Measurements from ENCODE around the gene AEN. TPM values are rescaled to one million over a fixed set of nuclear protein-coding genes. Genes with fewer than 3 reads are reported as not detected.
A peak's percentile ranks its signal among the peaks of the same experiment; 100 is the strongest.

AEN gene
- total RNA-seq, 1 experiment from 2014 or later, result 183 TPM

DNA sequence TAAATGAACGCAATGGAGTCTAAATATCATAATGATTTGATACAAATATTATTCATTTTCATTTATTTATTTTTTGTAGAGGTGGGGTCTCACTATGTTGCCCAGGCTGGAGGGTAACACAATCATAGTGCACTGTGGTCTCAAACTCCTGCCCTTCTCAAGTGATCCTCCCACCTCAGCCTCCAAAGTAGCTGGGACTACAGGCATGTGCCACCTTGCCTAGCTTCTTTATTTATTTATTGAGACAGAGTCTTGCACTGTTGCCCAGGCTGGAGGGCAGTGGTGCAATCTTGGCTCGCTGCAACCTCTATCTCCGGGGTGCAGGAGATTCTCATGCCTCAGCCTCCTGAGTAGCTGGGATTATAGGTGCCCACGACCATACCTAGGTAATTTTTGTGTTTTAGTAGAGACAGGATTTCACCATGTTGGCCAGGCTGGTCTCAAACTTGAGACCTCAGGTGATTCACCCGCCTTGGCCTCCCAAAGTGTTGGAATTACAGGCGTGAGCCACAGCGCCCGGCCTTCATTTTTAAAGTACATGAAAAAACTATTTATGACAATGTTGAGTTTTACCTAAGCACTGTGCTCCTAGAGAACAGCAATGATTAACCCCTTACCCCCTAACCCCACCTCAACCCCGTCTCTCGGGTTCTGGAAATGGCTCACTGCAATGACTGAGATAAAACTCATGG lies 4.0 kb upstream of the AEN start (continued):
- TF ChIP-seq, protein P1, sequence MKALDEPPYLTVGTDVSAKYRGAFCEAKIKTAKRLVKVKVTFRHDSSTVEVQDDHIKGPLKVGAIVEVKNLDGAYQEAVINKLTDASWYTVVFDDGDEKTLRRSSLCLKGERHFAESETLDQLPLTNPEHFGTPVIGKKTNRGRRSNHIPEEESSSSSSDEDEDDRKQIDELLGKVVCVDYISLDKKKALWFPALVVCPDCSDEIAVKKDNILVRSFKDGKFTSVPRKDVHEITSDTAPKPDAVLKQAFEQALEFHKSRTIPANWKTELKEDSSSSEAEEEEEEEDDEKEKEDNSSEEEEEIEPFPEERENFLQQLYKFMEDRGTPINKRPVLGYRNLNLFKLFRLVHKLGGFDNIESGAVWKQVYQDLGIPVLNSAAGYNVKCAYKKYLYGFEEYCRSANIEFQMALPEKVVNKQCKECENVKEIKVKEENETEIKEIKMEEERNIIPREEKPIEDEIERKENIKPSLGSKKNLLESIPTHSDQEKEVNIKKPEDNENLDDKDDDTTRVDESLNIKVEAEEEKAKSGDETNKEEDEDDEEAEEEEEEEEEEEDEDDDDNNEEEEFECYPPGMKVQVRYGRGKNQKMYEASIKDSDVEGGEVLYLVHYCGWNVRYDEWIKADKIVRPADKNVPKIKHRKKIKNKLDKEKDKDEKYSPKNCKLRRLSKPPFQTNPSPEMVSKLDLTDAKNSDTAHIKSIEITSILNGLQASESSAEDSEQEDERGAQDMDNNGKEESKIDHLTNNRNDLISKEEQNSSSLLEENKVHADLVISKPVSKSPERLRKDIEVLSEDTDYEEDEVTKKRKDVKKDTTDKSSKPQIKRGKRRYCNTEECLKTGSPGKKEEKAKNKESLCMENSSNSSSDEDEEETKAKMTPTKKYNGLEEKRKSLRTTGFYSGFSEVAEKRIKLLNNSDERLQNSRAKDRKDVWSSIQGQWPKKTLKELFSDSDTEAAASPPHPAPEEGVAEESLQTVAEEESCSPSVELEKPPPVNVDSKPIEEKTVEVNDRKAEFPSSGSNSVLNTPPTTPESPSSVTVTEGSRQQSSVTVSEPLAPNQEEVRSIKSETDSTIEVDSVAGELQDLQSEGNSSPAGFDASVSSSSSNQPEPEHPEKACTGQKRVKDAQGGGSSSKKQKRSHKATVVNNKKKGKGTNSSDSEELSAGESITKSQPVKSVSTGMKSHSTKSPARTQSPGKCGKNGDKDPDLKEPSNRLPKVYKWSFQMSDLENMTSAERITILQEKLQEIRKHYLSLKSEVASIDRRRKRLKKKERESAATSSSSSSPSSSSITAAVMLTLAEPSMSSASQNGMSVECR (CRISPR knock-in tag; IDR thresholded peaks at IDR 0.05; ENCODE audit: borderline replicate concordance), result no peak
- TF ChIP-seq IRF2 (CRISPR knock-in tag; IDR thresholded peaks at IDR 0.05; ENCODE audit: borderline replicate concordance, low read depth) (no peak), ZNF121 (CRISPR knock-in tag; IDR thresholded peaks at IDR 0.05) (peak; percentile 97), ELF4 (CRISPR knock-in tag; IDR thresholded peaks at IDR 0.05; ENCODE audit: low read depth) (no peak)
- TF ChIP-seq, protein P2, sequence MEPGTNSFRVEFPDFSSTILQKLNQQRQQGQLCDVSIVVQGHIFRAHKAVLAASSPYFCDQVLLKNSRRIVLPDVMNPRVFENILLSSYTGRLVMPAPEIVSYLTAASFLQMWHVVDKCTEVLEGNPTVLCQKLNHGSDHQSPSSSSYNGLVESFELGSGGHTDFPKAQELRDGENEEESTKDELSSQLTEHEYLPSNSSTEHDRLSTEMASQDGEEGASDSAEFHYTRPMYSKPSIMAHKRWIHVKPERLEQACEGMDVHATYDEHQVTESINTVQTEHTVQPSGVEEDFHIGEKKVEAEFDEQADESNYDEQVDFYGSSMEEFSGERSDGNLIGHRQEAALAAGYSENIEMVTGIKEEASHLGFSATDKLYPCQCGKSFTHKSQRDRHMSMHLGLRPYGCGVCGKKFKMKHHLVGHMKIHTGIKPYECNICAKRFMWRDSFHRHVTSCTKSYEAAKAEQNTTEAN (CRISPR knock-in tag; IDR thresholded peaks at IDR 0.05), result no peak
- TF ChIP-seq, protein P3, sequence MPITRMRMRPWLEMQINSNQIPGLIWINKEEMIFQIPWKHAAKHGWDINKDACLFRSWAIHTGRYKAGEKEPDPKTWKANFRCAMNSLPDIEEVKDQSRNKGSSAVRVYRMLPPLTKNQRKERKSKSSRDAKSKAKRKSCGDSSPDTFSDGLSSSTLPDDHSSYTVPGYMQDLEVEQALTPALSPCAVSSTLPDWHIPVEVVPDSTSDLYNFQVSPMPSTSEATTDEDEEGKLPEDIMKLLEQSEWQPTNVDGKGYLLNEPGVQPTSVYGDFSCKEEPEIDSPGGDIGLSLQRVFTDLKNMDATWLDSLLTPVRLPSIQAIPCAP (CRISPR knock-in tag; IDR thresholded peaks at IDR 0.05), result no peak

DNA sequence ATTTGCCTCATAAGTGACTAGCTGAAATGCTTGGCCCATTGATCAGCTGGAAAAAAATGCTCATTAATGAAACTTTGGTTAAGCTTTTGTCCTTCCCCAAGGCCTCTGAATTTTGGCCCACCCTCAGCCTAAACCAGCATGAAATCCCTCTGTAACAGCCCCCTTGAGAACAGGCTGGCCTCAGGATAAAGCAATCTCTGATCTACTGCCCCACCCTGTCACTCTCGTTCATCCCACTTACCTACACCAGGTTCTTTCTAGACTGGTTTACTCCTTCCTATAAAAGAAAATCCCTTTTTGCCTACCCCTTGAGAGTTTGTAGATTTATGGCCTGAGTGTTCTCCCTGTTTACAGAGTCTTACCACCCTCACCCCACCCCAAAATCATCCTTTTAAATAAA lies 3.4 kb upstream of the AEN start:
- Mint-ChIP-seq H3K4me3 (no peak overlapping the region), H3K36me3 (peaks cover 13% of the 10 kb centered on the region), H3K9me3 (no peaks in the 10 kb centered on the region), H3K27ac (peak overlapping the region; percentile 41; the same call in 1 of the 2 replicates), H3K4me1 (peaks cover 68% of the 10 kb centered on the region), H3K27me3 (ENCODE audit: low read depth) (peaks cover 22% of the 10 kb centered on the region)
- DNase-seq (ENCODE audit: low spot score) (no peak), ATAC-seq (no peak)
- ChIA-PET POLR2A (no interaction called here), CTCF (no interaction called here)
- no peak for TF ChIP-seq NR1H2 (CRISPR knock-in tag; IDR thresholded peaks at IDR 0.05)
- TF ChIP-seq, protein P4, sequence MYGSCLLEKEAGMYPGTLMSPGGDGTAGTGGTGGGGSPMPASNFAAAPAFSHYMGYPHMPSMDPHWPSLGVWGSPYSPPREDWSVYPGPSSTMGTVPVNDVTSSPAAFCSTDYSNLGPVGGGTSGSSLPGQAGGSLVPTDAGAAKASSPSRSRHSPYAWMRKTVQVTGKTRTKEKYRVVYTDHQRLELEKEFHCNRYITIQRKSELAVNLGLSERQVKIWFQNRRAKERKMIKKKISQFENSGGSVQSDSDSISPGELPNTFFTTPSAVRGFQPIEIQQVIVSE (CRISPR knock-in tag; IDR thresholded peaks at IDR 0.05; ENCODE audit: borderline replicate concordance), result no peak
- TF ChIP-seq HMGA2 (CRISPR knock-in tag; IDR thresholded peaks at IDR 0.05), result no peak
- TF ChIP-seq, protein P5, sequence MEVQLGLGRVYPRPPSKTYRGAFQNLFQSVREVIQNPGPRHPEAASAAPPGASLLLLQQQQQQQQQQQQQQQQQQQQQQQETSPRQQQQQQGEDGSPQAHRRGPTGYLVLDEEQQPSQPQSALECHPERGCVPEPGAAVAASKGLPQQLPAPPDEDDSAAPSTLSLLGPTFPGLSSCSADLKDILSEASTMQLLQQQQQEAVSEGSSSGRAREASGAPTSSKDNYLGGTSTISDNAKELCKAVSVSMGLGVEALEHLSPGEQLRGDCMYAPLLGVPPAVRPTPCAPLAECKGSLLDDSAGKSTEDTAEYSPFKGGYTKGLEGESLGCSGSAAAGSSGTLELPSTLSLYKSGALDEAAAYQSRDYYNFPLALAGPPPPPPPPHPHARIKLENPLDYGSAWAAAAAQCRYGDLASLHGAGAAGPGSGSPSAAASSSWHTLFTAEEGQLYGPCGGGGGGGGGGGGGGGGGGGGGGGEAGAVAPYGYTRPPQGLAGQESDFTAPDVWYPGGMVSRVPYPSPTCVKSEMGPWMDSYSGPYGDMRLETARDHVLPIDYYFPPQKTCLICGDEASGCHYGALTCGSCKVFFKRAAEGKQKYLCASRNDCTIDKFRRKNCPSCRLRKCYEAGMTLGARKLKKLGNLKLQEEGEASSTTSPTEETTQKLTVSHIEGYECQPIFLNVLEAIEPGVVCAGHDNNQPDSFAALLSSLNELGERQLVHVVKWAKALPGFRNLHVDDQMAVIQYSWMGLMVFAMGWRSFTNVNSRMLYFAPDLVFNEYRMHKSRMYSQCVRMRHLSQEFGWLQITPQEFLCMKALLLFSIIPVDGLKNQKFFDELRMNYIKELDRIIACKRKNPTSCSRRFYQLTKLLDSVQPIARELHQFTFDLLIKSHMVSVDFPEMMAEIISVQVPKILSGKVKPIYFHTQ (CRISPR knock-in tag; IDR thresholded peaks at IDR 0.05), result no peak
- TF ChIP-seq, protein P6, sequence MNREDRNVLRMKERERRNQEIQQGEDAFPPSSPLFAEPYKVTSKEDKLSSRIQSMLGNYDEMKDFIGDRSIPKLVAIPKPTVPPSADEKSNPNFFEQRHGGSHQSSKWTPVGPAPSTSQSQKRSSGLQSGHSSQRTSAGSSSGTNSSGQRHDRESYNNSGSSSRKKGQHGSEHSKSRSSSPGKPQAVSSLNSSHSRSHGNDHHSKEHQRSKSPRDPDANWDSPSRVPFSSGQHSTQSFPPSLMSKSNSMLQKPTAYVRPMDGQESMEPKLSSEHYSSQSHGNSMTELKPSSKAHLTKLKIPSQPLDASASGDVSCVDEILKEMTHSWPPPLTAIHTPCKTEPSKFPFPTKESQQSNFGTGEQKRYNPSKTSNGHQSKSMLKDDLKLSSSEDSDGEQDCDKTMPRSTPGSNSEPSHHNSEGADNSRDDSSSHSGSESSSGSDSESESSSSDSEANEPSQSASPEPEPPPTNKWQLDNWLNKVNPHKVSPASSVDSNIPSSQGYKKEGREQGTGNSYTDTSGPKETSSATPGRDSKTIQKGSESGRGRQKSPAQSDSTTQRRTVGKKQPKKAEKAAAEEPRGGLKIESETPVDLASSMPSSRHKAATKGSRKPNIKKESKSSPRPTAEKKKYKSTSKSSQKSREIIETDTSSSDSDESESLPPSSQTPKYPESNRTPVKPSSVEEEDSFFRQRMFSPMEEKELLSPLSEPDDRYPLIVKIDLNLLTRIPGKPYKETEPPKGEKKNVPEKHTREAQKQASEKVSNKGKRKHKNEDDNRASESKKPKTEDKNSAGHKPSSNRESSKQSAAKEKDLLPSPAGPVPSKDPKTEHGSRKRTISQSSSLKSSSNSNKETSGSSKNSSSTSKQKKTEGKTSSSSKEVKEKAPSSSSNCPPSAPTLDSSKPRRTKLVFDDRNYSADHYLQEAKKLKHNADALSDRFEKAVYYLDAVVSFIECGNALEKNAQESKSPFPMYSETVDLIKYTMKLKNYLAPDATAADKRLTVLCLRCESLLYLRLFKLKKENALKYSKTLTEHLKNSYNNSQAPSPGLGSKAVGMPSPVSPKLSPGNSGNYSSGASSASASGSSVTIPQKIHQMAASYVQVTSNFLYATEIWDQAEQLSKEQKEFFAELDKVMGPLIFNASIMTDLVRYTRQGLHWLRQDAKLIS (CRISPR knock-in tag; IDR thresholded peaks at IDR 0.05; ENCODE audit: borderline replicate concordance), result no peak
- no peak for TF ChIP-seq KAT7 (CRISPR knock-in tag; IDR thresholded peaks at IDR 0.05; ENCODE audit: borderline replicate concordance)
- no peak for TF ChIP-seq PRRX2 (CRISPR knock-in tag; IDR thresholded peaks at IDR 0.05)
